ENCODE measurements around the gene PAM16.

The PAM16 gene

DNA sequence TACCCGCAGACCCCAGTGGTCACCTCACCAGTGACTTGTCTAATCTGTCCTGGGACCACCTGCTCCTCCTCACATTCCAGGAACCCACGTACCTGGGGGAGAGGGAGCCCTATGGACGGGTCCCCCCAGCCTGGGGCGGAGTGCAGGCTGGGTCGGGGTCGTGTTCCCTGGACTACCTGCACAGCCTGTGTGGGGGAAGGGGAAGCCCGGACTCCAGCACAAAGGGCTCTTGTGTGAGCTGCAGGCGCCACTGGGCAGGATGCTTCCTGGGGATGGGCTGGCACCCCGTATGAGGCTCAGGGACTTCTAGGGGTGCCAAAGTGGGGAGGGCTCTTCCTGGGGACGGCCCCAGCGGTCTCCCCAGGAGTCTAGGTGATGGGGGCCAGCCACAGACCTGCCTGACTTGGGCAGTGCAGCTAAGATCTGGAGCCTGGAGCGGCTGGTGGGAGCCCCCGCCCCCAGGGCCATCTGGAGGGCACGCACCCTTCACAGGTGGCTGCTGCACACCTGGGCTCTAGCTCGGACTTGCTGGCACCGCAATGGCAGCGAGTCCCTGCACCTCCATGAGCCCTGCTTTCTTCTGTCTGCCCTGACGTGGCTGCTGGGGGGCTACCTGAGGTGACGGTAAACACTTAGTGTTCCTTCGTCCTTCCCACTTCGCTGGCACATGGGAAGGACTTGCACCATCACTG lies 28.0 kb upstream of the PAM16 start:
- no peak for TF ChIP-seq ZNF274 (IDR thresholded peaks at IDR 0.05; ENCODE audit: low read depth, low read length)
- no peak overlapping the region for H3K4me3 ChIP-seq (ENCODE audit: low read length)

DNA sequence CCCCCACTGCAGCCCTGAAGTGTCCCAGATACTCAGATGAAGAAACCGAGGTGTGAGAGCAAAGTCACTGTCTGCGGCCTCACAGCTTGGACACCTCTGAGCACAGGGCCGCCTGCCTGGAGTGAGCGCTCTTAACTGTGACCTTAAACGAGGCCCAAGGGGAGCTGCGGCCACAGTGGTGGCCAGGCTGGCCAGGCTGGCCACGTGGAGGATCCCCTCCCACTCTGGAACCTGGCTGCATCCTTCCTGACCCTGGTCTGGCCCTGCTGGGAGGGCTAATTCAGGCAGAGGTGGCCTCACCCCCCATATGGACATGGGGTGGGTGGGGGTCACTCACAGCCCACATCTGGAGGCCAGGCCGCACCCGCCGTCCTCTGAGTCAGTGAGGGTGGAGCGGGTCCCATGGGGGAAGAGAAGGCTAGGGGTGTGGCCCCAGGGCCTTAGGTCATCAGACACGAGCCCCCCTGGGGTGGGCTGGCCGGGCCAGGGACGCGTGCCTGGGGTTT lies 27.1 kb upstream of the PAM16 start:
- no peak for TF ChIP-seq ZNF274 (IDR thresholded peaks at IDR 0.05; ENCODE audit: low read depth, low read length)
- no peak overlapping the region for H3K4me3 ChIP-seq (ENCODE audit: low read length)

DNA sequence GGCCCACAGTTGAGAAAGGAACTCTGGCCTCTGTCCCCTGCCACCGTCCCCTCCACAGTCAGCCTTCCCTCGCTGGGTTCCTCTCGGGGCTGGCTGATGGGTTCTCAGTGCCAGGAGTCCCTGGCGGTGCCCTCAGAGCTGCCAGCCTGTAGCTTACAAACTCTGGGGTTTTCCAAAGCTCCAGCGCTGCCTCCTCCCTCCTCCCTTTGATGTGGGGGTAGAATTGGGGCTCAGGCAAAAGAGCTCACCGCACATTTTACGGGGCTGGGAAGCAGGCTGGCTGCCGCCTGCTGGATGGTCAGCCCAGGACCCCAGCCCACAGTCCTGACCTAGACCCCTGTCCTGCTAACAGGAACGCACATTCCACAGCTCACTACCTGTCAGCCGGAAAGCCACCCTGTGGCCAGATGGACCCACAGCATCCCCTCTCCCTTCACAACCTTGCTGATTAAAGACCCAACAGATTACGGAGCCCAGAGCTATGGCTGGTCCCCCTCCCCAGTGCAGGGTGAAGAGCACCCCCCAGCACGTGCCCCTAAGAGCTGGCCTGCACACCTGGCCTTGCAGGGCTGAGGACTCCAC lies 26.5 kb upstream of the PAM16 start:
- TF ChIP-seq ZNF274 (IDR thresholded peaks at IDR 0.05; ENCODE audit: low read depth, low read length) = no peak
- H3K4me3 ChIP-seq (ENCODE audit: low read length) = no peak overlapping the region

DNA sequence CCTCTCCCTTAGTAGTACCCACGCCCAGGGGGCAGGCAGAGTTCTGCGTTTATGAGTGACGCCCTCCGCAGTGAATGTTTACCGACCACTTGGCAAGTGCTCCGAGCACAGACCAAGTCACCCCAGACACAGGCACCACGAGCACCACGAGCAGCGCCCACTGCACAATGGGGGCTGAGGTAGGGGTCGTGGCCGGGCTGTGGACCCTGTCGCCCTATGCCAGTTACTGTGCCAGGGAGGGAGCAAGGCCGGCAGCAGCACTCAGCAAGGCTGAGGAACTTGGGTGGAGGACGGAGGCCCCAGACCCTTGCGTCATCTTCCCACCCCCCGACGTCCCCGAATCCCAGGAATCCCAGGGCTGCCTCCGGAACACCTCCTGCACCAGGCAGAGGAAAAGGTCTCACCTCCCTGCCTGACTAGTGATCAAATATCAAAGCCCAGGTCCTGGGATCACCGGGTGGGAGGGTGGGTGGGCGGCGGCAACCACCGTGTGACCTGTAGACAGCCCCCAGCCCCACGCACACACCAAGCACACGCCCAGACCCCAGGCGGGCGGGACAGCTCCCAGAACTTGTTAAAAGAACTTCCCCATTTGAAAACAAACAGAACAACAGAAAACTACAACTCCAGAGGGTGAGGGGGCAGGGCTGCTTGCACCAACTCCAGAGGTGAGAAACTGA lies 25.9 kb upstream of the PAM16 start:
- TF ChIP-seq ZNF274 (IDR thresholded peaks at IDR 0.05; ENCODE audit: low read depth, low read length) = no peak

DNA sequence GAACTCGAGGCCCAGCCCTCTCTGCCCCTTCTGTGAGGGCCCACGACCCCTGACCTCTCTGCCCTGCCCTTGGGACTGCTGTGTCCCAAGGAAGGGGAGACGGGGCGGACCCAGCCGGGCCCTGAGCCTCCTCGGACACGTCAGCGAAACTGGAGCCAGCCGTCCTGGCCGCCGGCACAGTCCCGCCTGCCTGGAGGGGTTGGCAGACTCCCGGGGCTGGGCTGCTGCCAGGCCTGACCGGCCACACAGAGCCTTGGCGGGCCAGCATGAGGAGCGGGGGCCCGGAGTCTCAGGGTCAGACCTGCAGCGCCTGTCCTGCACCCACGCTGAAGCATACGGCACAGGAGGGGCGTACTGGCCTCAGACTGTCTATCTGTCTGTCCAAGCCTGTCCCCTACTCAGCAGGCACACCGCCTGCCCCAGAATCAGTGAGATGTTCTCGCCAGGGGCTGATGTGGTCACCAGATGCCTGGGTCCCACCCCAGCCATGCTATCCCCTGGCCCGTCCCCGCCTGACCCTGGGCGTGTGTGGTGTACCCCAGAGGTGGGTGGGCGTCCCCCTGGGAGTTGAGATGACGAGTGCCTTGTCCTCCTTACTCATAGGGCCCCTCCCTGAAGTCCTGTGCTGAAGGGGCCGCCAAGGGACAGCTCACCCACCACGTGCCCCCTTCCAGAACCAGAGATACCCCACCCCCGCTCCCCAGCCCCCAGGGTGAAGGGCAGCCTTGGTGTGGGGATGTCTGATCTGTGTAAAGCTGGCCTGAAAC lies 25.2 kb upstream of the PAM16 start:
- no peak for TF ChIP-seq ZNF274 (IDR thresholded peaks at IDR 0.05; ENCODE audit: low read depth, low read length)
- no peak overlapping the region for H3K4me3 ChIP-seq (ENCODE audit: low read length)

More for the DNA sequence above, 25.9 kb upstream of the PAM16 start:
- H3K4me3 ChIP-seq (ENCODE audit: low read length) = no peak overlapping the region

DNA sequence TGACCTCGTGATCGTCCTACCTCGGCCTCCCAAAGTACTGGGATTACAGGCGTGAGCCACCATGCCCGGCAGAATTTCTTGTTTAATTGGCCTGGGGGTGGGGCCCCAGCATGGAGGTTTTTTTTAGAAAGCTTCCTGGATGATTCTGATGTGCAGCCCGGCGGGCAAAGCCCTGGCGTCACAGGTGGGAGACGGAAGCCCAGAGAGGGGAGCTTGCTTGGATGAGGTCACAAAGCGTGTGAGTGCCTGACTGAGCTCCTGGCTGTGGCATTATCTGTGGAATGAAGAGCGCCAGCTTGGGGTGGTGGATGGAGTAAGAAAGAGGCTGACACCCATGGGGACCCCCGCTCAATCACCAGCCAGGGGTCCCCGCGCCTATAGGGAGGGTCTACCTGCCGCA lies 24.6 kb upstream of the PAM16 start:
- no peak for TF ChIP-seq ZNF274 (IDR thresholded peaks at IDR 0.05; ENCODE audit: low read depth, low read length)
- no peak overlapping the region for H3K4me3 ChIP-seq (ENCODE audit: low read length)

DNA sequence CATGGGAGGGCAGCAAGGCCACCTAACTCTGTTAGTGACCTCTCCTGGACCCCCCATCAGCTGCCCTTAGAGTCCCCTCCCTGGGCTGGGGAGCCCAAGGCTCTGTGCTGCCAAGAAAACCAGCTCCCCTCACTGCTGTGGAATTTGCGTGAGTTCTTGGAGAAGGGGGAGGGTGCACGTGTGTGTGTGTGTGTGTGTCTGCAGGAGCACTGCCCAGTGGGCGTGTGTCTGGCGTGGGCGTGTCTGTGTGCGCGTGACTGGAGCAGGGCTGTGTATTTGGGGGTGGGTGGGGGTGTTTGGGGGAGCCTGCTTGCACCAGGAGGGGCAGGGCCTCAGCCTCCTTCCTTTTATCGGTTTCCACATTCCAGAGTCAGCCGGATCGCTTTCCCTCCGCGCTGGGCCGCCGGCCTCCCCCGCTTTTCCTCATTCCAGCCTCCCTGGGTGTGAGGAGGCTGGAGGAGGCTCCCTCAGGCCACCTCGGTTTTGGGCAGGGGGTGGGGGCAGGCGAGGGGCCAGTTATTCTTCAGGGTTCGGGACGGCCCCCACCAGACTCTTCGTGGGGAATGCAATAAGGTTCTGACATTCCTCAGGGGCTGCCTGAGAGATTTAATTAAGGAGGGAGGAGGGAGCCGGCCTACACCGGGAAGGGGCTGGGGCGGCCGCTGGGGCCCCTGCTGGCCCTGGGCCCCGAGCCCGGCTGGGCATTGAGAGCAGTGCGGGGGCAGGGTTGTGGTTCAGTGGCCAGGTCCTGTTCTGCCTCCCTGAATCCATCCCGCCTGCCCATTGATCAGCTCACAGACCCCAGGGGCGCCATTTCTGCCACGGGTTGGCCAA lies 23.0 kb upstream of the PAM16 start:
- no peak overlapping the region for H3K4me3 ChIP-seq (ENCODE audit: low read length)
- no peak for TF ChIP-seq ZNF274 (IDR thresholded peaks at IDR 0.05; ENCODE audit: low read depth, low read length)

DNA sequence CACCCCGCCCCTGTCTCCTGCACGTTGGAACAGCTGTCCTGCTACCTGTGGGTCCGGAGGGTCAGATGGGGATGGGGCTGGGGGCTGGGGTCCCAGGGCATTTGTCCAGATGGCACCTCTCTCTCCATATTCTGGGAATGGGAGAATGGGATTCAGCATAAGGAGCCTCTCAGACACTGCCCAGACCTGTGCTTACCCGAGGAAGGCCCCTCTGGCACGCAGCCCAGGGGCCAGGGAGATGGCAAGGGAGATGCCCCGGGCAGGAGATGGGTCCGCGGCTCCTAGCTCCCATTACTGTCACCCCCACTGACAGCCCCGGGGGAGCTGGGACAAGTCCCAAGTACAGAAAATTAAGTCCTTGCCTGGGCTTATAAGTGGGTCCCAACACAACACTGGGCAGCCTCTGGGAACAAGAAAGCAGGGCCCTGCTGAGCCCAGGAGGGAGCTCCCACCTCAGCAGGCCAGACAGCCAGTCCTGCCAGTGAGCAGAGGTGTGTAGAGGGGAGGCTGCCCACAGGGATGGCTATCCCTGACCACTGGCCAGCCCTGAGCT lies 22.3 kb upstream of the PAM16 start:
- H3K4me3 ChIP-seq (ENCODE audit: low read length) = no peak overlapping the region
- no peak for TF ChIP-seq ZNF274 (IDR thresholded peaks at IDR 0.05; ENCODE audit: low read depth, low read length)

DNA sequence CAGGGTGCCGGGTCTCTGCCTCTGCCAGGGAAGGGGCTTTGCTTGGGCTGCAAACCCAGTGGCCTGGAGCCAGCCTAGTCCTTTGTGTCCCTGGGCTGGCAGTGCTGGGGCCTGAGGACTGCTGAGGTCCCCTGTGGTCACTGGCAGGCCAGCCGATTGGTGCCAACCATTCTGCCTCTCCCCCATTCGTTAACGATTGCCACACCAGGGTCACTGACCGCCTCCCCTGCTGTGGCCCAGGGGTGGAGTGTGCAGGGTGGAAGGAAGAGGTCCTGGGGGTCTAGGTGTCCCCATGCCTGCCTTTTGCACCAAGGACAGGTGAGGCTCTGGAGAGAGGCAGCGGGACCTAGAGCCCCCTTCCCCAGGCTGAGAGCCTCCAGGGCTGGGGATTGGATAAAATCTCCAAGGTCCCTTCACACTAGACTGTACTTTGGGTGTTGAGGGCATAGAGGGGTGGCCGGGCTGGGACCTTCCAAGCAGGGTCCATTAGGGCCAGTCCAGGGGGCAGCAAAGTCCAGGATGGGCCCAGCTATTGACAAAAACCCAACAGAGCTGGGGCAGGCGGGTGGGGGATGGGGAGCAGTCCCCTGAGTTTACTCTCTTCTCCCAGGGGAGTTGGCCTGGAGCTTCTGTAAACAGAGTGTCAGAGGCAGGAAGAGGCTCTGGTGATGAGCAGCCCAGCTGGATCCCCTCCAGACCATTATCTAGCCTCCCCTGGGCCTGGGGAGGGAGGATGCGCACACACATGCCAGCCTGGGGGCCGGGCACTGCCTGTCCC lies 21.6 kb upstream of the PAM16 start:
- no peak overlapping the region for H3K4me3 ChIP-seq (ENCODE audit: low read length)
- no peak for TF ChIP-seq ZNF274 (IDR thresholded peaks at IDR 0.05; ENCODE audit: low read depth, low read length)

DNA sequence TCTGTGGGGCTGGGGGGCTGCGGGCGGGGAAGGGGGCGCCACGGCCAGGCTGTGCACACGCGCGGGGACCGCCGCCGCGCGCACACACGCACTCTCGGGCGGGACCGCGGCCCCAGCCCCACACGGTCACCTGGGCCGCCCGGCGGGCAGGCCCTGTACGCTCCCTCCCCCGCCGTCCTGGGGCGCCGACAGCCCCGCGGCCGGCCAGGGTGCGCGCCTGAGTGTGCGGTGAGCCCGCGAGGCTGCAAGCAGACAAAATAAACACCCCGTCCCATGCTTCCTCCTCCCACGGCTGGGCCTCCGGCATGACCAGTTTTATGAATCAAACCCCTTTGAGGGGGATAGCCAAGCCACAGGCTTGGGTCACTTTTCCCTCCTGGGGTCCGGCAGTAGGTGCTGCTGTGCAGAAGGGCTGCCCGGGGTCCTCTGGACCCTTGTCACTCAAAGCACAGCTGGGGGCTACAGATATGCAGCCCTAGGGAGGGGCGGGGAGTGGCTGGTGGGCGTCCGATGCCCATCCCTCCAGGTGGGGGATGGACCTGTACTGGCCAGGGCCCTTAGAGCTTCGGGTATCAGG lies 21.0 kb upstream of the PAM16 start:
- no peak for TF ChIP-seq ZNF274 (IDR thresholded peaks at IDR 0.05; ENCODE audit: low read depth, low read length)
- peak overlapping the region; percentile 12; the same call in 1 of the 2 replicates for H3K4me3 ChIP-seq (ENCODE audit: low read length)

DNA sequence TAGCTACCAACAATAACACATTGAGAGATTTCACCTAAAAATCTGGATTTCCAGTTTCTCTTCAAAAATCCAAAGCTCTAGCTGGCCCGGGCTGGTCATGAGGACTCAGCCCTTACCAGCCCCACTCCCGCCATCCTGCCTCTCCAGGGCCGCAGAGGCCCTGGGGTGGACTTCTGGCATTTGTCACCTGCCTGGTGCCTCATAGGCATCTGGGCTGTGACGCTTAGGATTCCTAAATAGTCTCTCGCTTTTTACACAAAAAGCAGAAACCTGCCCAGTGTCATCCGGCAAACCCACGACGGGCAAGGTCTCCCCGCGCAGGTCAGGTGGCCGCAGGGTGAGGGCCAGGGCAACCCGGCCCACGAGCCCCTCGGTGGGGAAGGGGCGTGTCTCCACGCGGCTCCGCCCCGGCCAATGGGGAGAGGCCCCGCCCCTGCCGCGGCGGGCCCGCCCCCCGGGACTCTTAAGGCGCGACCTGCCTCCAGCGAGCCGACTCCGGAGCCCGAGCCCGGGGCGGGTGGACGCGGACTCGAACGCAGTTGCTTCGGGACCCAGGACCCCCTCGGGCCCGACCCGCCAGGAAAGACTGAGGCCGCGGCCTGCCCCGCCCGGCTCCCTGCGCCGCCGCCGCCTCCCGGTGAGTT lies 20.4 kb upstream of the PAM16 start, which contains the start of gene VASN:
TSS of gene VASN (plus strand) at position 492 of the 644 bp plus-strand sequence. CDS start 9,030 bp downstream, outside the sequence.
- no peak for TF ChIP-seq ZNF274 (IDR thresholded peaks at IDR 0.05; ENCODE audit: low read depth, low read length)
- H3K4me3 ChIP-seq (ENCODE audit: low read length) = peak within 1 kb of the TSS; percentile 12; the same call in 1 of the 2 replicates

All from GM08714 (cell line).